Thyroid gland (tissue), 4 donors: Measurements from ENCODE around the gene MAP4K1. TPM values are rescaled to one million over a fixed set of nuclear protein-coding genes. Genes with fewer than 3 reads are reported as not detected.

Source experiments
- DNase-seq, 2 donors: peaks; one replicate each; pipeline ENCODE4 v3.0.0-alpha.2; 2019
- H3K27ac ChIP-seq, 3 donors: fragments of 200-600 bp; sonication (generic); 1 replicate in 2 of 3; 2 replicates in 1 of 3; pipeline ENCODE4 v1.5.1; 2016 to 2019; ENCODE audit warnings: mild to moderate bottlenecking in 1 of 3, moderate library complexity in 1 of 3
- H3K27me3 ChIP-seq: fragments of 200-600 bp; sonication (generic); one replicate; pipeline ENCODE4 v1.5.1; 2019
- H3K36me3 ChIP-seq, 2 donors: fragments of 200-600 bp; sonication (generic); one replicate each; pipeline ENCODE4 v1.5.1; 2016 to 2019
- H3K4me1 ChIP-seq, 2 donors: fragments of 200-600 bp; sonication (generic); one replicate each; pipeline ENCODE4 v1.5.1; 2017 to 2019
- H3K4me3 ChIP-seq, 3 donors: fragments of 200-600 bp; sonication (generic); replicated peaks in 1 of 3; 1 replicate in 2 of 3; 2 replicates in 1 of 3; pipeline ENCODE4 v1.5.1; 2016; ENCODE audit warnings: mild to moderate bottlenecking in 1 of 3
- H3K9me3 ChIP-seq: fragments of 200-600 bp; sonication (generic); one replicate; pipeline ENCODE4 v1.5.1; 2017
- CTCF ChIP-seq, 6 experiments: fragments of 200-600 bp in 3 of 6; fragments of 450-650 bp in 3 of 6; sonication (generic) in 3 of 6; IDR thresholded peaks; one replicate each; pipeline ENCODE4 v1.5.1; 2016 to 2019; ENCODE audit warnings: antibody characterized with exemption in 6 of 6, mild to moderate bottlenecking in 2 of 6, inconsistent platforms in 1 of 6, moderate library complexity in 1 of 6
- POLR2A ChIP-seq, 2 donors: fragments of 450-650 bp; IDR thresholded peaks; one replicate each; pipeline ENCODE4 v1.6.1; 2017; ENCODE audit warnings: antibody characterized with exemption in 2 of 2, mild to moderate bottlenecking in 2 of 2, moderate library complexity in 1 of 2
- WGBS, 2 donors: methylation state at CpG; one replicate each; pipeline ENCODE4 v1.1.5; 2017; 5-methylcytosine and 5-hydroxymethylcytosine counted together
- intact Hi-C: fragments of 100-400 bp; cut with DNase I; formaldehyde crosslinking; loops from one replicate; pipeline ENCODE4 v1.15.1; 2023
- total RNA-seq, 4 donors: library from RNA; depleted of rRNA; stranded (reverse); fragments of >200 nt; gene quantifications; one replicate each; pipeline ENCODE4 v1.2.3, GENCODE V29; 2016

The MAP4K1 gene
- total RNA-seq, 4 donors from 2014 or later: 0.83 to 9.7 (median 2.2) TPM

- Histone ChIP-seq H3K9me3 (no peaks in the 10 kb centered on the region), H3K4me1 (peaks cover 2 to 6% of the 10 kb centered on the region in 2 donors), H3K36me3 (no peaks in the 10 kb centered on the region), H3K4me3 (no peak overlapping the region), H3K27ac (no peak overlapping the region), H3K27me3 (no peaks in the 10 kb centered on the region)
- 87 to 96% methylated on average over 11 of the region's 11 CpGs for WGBS, 2 donors
- intact Hi-C loops: no loop called here
- no peak for DNase-seq
- no peak for TF ChIP-seq POLR2A (IDR thresholded peaks at IDR 0.05)
- TF ChIP-seq CTCF (IDR thresholded peaks at IDR 0.05): no peak
These were observed 18.0 kb downstream of the MAP4K1 start for GRCh38 chr19:38599722-38600121.

GRCh38 chr19:38597075-38597474 lies 20.7 kb downstream of the MAP4K1 start:
- H3K4me1 ChIP-seq: peaks cover 2 to 6% of the 10 kb centered on the region in 2 donors
- no peaks in the 10 kb centered on the region for H3K9me3 ChIP-seq
- no peak for DNase-seq
- H3K4me3 ChIP-seq: no peak overlapping the region
- H3K27me3 ChIP-seq: no peaks in the 10 kb centered on the region
- no peaks in the 10 kb centered on the region for H3K36me3 ChIP-seq
- no peak overlapping the region for H3K27ac ChIP-seq
- 77 to 85% methylated on average over 11 of the region's 11 CpGs for WGBS, 2 donors
- TF ChIP-seq POLR2A (IDR thresholded peaks at IDR 0.05) (no peak), CTCF (IDR thresholded peaks at IDR 0.05) (no peak)
- intact Hi-C loops: no loop called here

GRCh38 chr19:38596057-38596981 lies 21.4 kb downstream of the MAP4K1 start:
- WGBS, 2 donors: 13 to 19% methylated on average over 27 to 52 of the region's 55 CpGs

GRCh38 chr19:38592940-38593339 lies 24.8 kb downstream of the MAP4K1 start:
- intact Hi-C loops: no loop called here
- H3K4me3 ChIP-seq: no peak overlapping the region
- TF ChIP-seq CTCF (IDR thresholded peaks at IDR 0.05) (no peak), POLR2A (IDR thresholded peaks at IDR 0.05) (no peak)
- no peaks in the 10 kb centered on the region for H3K36me3 ChIP-seq
- H3K27me3 ChIP-seq: no peaks in the 10 kb centered on the region
- H3K9me3 ChIP-seq: no peaks in the 10 kb centered on the region
- peak in 1 of 2 donors; percentile 30 for DNase-seq
- H3K27ac ChIP-seq: no peak overlapping the region
- 32 to 39% methylated on average over 6 of the region's 6 CpGs for WGBS, 2 donors
- peaks cover 2 to 6% of the 10 kb centered on the region in 2 donors for H3K4me1 ChIP-seq

More at GRCh38 chr19:38596057-38596981, 21.4 kb downstream of the MAP4K1 start:
- Histone ChIP-seq H3K4me1 (peaks cover 2 to 6% of the 10 kb centered on the region in 2 donors), H3K9me3 (no peaks in the 10 kb centered on the region), H3K27ac (no peak overlapping the region), H3K36me3 (no peaks in the 10 kb centered on the region), H3K27me3 (no peaks in the 10 kb centered on the region), H3K4me3 (peak overlapping the region in 1 of 3 donors; percentile 14)
- intact Hi-C loops: no loop called here
- peak; percentile 24 to 35 for DNase-seq
- no peak for TF ChIP-seq POLR2A (IDR thresholded peaks at IDR 0.05)

- Histone ChIP-seq H3K9me3 (no peaks in the 10 kb centered on the region), H3K27me3 (no peaks in the 10 kb centered on the region), H3K4me1 (no peaks in the 10 kb centered on the region), H3K36me3 (no peaks in the 10 kb centered on the region), H3K27ac (no peak overlapping the region), H3K4me3 (no peak overlapping the region)
- intact Hi-C loops: no loop called here
- TF ChIP-seq CTCF (IDR thresholded peaks at IDR 0.05): no peak
- no peak for TF ChIP-seq POLR2A (IDR thresholded peaks at IDR 0.05)
- DNase-seq: no peak
- 64 to 77% methylated on average over 2 of the region's 2 CpGs for WGBS, 2 donors
These were observed 29.7 kb downstream of the MAP4K1 start for GRCh38 chr19:38588041-38588440.
